Measurements from ENCODE around the gene TBX18. TPM values are rescaled to one million over a fixed set of nuclear protein-coding genes. Genes with fewer than 3 reads are reported as not detected.

The TBX18 gene
- total and polyA plus RNA-seq, 9 of the 15 experiments (the other 6 are each of a cell fraction or from before 2014, with no cell fraction given): 4.0 to 36.1 (median 20.7) TPM

DNA sequence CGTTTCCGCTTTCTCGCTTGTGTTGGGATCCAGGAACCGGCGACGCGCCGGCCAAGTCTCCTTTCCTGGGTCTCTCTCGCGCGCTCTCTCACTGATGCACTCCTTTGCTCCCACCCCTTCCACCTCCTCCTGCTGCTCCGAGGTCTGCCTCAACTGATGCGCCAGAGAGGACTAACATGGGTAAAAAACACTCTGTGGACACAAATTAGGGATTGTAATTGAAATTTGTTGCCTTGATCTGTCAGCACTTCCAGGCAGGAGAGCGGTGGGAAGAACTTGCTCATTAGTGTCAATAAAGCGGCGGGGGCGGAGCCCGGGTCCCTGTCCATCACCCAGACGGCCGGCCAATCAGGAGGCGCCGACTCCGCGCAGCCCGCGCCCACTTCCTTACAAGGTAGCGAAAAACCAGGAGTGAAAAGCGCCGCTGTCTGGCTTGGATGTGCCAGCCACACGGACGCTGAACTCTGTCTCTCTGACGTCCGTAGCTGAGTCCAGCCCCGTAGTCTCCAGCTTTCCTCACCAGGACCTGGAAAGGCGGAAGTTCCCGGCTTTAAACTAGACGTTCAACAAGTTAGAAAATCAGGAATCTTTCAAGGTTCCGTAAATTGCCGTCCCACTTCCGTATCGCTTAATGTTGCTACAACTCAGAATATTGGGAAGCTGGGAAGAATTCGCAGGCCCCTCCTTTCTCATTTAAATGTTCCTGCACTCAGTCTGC lies at the start of gene TBX18 (continued):
- TF ChIP-seq, protein P1, sequence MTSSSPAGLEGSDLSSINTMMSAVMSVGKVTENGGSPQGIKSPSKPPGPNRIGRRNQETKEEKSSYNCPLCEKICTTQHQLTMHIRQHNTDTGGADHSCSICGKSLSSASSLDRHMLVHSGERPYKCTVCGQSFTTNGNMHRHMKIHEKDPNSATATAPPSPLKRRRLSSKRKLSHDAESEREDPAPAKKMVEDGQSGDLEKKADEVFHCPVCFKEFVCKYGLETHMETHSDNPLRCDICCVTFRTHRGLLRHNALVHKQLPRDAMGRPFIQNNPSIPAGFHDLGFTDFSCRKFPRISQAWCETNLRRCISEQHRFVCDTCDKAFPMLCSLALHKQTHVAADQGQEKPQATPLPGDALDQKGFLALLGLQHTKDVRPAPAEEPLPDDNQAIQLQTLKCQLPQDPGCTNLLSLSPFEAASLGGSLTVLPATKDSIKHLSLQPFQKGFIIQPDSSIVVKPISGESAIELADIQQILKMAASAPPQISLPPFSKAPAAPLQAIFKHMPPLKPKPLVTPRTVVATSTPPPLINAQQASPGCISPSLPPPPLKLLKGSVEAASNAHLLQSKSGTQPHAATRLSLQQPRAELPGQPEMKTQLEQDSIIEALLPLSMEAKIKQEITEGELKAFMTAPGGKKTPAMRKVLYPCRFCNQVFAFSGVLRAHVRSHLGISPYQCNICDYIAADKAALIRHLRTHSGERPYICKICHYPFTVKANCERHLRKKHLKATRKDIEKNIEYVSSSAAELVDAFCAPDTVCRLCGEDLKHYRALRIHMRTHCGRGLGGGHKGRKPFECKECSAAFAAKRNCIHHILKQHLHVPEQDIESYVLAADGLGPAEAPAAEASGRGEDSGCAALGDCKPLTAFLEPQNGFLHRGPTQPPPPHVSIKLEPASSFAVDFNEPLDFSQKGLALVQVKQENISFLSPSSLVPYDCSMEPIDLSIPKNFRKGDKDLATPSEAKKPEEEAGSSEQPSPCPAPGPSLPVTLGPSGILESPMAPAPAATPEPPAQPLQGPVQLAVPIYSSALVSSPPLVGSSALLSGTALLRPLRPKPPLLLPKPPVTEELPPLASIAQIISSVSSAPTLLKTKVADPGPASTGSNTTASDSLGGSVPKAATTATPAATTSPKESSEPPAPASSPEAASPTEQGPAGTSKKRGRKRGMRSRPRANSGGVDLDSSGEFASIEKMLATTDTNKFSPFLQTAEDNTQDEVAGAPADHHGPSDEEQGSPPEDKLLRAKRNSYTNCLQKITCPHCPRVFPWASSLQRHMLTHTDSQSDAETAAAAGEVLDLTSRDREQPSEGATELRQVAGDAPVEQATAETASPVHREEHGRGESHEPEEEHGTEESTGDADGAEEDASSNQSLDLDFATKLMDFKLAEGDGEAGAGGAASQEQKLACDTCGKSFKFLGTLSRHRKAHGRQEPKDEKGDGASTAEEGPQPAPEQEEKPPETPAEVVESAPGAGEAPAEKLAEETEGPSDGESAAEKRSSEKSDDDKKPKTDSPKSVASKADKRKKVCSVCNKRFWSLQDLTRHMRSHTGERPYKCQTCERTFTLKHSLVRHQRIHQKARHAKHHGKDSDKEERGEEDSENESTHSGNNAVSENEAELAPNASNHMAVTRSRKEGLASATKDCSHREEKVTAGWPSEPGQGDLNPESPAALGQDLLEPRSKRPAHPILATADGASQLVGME (CRISPR knock-in tag; IDR thresholded peaks at IDR 0.05): no peak
- TF ChIP-seq ARID4B (CRISPR knock-in tag; IDR thresholded peaks at IDR 0.05): no peak
- TF ChIP-seq ID3 (CRISPR knock-in tag; IDR thresholded peaks at IDR 0.05): no peak
- TF ChIP-seq ID3 (tag; IDR thresholded peaks at IDR 0.05): no peak
- TF ChIP-seq HDAC1 (IDR thresholded peaks at IDR 0.05): peak in 1 of 2 experiments; percentile 23; a peak in 1 of 4 replicates
- TF ChIP-seq ZNF197 (CRISPR knock-in tag; IDR thresholded peaks at IDR 0.05; ENCODE audit: low read depth): 0 out of 2 replicates have a peak, but pooled peaks have one; percentile 50
- no peak for TF ChIP-seq POLR3G (IDR thresholded peaks at IDR 0.05; ENCODE audit: extremely low read depth, insufficient read length, insufficient replicate concordance)
- TF ChIP-seq ESRRB (CRISPR knock-in tag; IDR thresholded peaks at IDR 0.05; ENCODE audit: borderline replicate concordance): no peak
- TF ChIP-seq ZNF133 (CRISPR knock-in tag; IDR thresholded peaks at IDR 0.05): no peak
- TF ChIP-seq MAFK (IDR thresholded peaks at IDR 0.05; ENCODE audit: low read length): no peak
- TF ChIP-seq AFF4 (CRISPR knock-in tag; IDR thresholded peaks at IDR 0.05): no peak
